ENCODE data around the gene NMRAL1. TPM values are rescaled to one million over a fixed set of nuclear protein-coding genes. Genes with fewer than 3 reads are reported as not detected.
A peak's percentile ranks its signal among the peaks of the same experiment; 100 is the strongest.

Gene NMRAL1
- total RNA-seq, 1 donor from 2014 or later, result 62.0 TPM

GRCh38 chr16:4428500-4428899, 45.9 kb downstream of the NMRAL1 start:
- DNase-seq (ENCODE audit: low spot score in 2 of 2) (no peak), FAIRE-seq (no peak)

- FAIRE-seq (no peak), DNase-seq (ENCODE audit: low spot score in 2 of 2) (no peak)
These were observed 47.6 kb downstream of the NMRAL1 start for GRCh38 chr16:4426722-4427372.

GRCh38 chr16:4426021-4426684, 48.3 kb downstream of the NMRAL1 start:
- DNase-seq (ENCODE audit: low spot score in 2 of 2), result no peak
- FAIRE-seq, result no peak

- FAIRE-seq, result no peak
- DNase-seq (ENCODE audit: low spot score in 2 of 2), result peak; percentile 94 to 95
These were observed 48.9 kb downstream of the NMRAL1 start, which contains the start of gene DNAJA3 for GRCh38 chr16:4425378-4426020. Gene DNAJA3, plus strand, starts transcription at chr16:4425868. Its CDS starts 14 bp downstream, at chr16:4425882.

- FAIRE-seq (no peak), DNase-seq (ENCODE audit: low spot score in 2 of 2) (no peak)
These were observed 53.8 kb downstream of the NMRAL1 start for GRCh38 chr16:4420505-4421105.

- DNase-seq (ENCODE audit: low spot score in 2 of 2) (no peak), FAIRE-seq (no peak)
These were observed 54.9 kb downstream of the NMRAL1 start for GRCh38 chr16:4419402-4419959.

- peak; percentile 95 to 97 for DNase-seq (ENCODE audit: low spot score in 2 of 2)
- no peak for FAIRE-seq
These were observed 58.0 kb downstream of the NMRAL1 start, which contains the start of gene CORO7 for GRCh38 chr16:4416200-4417032. Gene CORO7, minus strand, starts transcription at chr16:4416596. Its CDS starts 78 bp downstream, at chr16:4416518.

GRCh38 chr16:4415538-4416199, 58.8 kb downstream of the NMRAL1 start:
- FAIRE-seq (no peak), DNase-seq (ENCODE audit: low spot score in 2 of 2) (peak in 1 of 2 donors; percentile 45)

GRCh38 chr16:4414187-4414917, 60.1 kb downstream of the NMRAL1 start:
- FAIRE-seq, result no peak

GRCh38 chr16:4412854-4413253, 61.6 kb downstream of the NMRAL1 start:
- DNase-seq (ENCODE audit: low spot score in 2 of 2), result no peak
- FAIRE-seq, result no peak

More at GRCh38 chr16:4414187-4414917, 60.1 kb downstream of the NMRAL1 start:
- no peak for DNase-seq (ENCODE audit: low spot score in 2 of 2)

GRCh38 chr16:4412159-4412558, 62.3 kb downstream of the NMRAL1 start:
- DNase-seq (ENCODE audit: low spot score in 2 of 2) (no peak), FAIRE-seq (no peak)

Small RNAs within 50 kb of the gene (small RNA-seq; reads per million reads assigned to genes)
- gene AC012676.2, result not detected

Other genes with a start within 250 kb of the NMRAL1 start
- gene SRL, start 232.5 kb downstream of the NMRAL1 start, total RNA-seq, result under 0.01 TPM
- 14.7 TPM for gene TFAP4, start 201.6 kb downstream of the NMRAL1 start, total RNA-seq
- gene GLIS2, start 158.6 kb downstream of the NMRAL1 start, total RNA-seq, result 8.6 TPM
- gene PAM16, start 123.3 kb downstream of the NMRAL1 start, total RNA-seq, result 28.5 TPM
- gene VASN, start 102.8 kb downstream of the NMRAL1 start, total RNA-seq, result 1.6 TPM
- 39.1 TPM for gene CORO7, start 58.0 kb downstream of the NMRAL1 start, total RNA-seq
- gene DNAJA3, start 48.8 kb downstream of the NMRAL1 start, total RNA-seq, result 42.8 TPM
- gene HMOX2, start 1.8 kb upstream of the NMRAL1 start, total RNA-seq, result 39.5 TPM
- 9.8 TPM for gene CDIP1, start 64.1 kb upstream of the NMRAL1 start, total RNA-seq
- 0.41 TPM for gene C16orf96, start 81.7 kb upstream of the NMRAL1 start, total RNA-seq
- 1.6 TPM for gene UBALD1, start 140.3 kb upstream of the NMRAL1 start, total RNA-seq
- gene MGRN1, start 150.2 kb upstream of the NMRAL1 start, total RNA-seq, result 33.4 TPM
- gene NUDT16L1, start 218.9 kb upstream of the NMRAL1 start, total RNA-seq, result 34.6 TPM

Data from frontal cortex (tissue), 4 donors.